ENCODE measurements around the gene PRKCSH.

The PRKCSH gene

DNA sequence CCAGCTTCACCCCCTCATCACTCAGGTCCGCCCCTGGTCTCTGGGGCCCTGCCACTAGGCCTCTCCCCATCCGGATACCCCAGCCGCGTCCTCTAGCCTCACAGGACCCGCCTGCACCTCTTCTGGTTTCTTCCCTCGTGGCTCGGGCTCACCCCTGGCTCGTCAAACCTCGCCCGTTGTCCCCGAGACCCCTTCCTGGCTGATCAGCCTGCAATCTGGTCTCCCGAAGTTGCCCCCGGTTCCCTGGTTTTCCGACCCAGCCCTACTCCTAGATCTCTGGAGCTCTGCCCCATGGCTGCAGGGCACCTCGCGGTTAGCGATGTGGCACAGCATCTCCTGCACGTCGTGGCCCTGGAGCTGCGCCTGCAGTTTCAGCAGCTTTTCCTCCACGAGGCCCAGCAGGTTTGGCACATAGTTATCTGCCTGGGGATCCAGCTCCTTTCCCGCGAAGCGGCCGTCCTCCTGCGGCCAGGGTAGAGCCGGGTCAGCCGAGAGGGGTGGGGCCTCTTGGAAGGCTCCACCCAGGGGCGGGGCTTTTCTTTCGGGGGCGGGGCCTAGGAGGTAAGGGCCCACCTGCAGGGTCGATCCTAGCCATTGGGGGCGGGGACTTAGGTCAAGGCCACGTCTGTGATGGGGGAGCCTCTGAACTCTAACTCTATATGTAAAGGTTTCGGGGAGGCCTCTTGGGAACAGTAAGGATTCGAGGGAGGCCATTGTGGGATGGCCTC, 13.9 kb upstream of the PRKCSH start:
- Histone ChIP-seq H3K79me2 (ENCODE audit: low read length) (no peaks in the 10 kb centered on the region), H3K9ac (ENCODE audit: low read length) (no peak overlapping the region), H3K27ac (ENCODE audit: low read length) (no peak overlapping the region), H3K27me3 (ENCODE audit: low read depth, low read length) (0 out of 2 replicates have a peak, but pooled peaks cover 6% of the 10 kb centered on the region), H4K20me1 (ENCODE audit: insufficient read depth, low read length) (no peaks in the 10 kb centered on the region), H3K36me3 (replicated peaks; ENCODE audit: low read depth, low read length) (no peaks in the 10 kb centered on the region), H3K9me3 (ENCODE audit: insufficient read depth, low read length) (no peaks in the 10 kb centered on the region), H3K4me3 (ENCODE audit: low read length) (peak overlapping the region; percentile 58), H3K4me1 (ENCODE audit: low read length) (peaks cover 9% of the 10 kb centered on the region), H2AFZ (ENCODE audit: low read depth, low read length) (peak overlapping the region; percentile 10; the same call in 1 of the 2 replicates), H3K4me2 (ENCODE audit: low read length) (peak overlapping the region; percentile 55)
- no peak for TF ChIP-seq EZH2phosphoT487 (IDR thresholded peaks at IDR 0.05; ENCODE audit: low read depth)
- TF ChIP-seq, protein P1, sequence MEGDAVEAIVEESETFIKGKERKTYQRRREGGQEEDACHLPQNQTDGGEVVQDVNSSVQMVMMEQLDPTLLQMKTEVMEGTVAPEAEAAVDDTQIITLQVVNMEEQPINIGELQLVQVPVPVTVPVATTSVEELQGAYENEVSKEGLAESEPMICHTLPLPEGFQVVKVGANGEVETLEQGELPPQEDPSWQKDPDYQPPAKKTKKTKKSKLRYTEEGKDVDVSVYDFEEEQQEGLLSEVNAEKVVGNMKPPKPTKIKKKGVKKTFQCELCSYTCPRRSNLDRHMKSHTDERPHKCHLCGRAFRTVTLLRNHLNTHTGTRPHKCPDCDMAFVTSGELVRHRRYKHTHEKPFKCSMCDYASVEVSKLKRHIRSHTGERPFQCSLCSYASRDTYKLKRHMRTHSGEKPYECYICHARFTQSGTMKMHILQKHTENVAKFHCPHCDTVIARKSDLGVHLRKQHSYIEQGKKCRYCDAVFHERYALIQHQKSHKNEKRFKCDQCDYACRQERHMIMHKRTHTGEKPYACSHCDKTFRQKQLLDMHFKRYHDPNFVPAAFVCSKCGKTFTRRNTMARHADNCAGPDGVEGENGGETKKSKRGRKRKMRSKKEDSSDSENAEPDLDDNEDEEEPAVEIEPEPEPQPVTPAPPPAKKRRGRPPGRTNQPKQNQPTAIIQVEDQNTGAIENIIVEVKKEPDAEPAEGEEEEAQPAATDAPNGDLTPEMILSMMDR (IDR thresholded peaks at IDR 0.05; ENCODE audit: low read depth, low read length), result no peak

DNA sequence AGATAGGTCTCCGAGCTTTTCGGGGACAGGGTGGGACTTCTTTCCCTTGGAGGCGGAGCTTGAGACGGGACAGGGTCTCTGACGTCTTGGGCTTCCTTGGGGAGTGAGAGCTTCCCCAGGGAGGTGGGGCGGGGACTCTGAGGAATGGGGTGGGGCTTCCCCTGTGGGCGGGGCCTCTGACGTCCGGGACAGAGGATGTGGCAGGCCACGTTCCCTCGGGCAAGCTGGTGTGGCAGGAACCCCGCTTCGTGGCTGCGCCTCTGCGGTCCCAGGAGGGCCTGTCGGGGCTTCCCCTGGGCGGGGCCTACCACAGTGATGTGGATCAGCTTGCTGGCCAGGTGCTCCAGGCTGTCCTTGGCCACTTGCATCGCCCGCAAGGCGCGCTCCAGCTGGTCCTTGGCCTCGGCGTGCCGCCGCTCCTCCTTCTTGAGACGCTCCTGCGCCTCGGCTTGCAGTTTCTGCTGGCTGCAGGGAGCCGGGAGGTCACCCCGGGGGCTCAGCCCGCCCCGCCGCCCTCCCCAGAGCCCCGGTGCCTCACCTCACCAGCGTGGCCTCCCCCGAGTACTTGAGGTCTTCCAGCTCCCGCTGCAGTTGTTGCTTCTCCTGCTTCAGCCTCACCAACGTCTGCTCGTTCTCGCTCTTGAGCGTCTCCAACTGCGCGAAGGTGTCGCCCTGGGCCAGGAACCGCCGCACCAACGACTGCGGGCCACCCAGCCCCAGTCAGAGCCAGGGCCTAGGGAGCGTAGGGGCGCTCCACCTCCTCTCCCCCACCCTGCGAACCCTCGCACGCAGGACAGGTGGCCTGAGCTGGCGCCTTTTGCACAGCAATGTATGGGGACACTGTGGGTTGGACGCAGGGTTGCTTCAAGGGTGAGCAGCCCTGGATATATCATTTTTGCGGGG, 13.0 kb upstream of the PRKCSH start:
- TF ChIP-seq EZH2phosphoT487 (IDR thresholded peaks at IDR 0.05; ENCODE audit: low read depth), result no peak
- TF ChIP-seq, protein P1 (IDR thresholded peaks at IDR 0.05; ENCODE audit: low read depth, low read length), result no peak
- 0 out of 2 replicates have a peak, but pooled peaks cover 6% of the 10 kb centered on the region for H3K27me3 ChIP-seq (ENCODE audit: low read depth, low read length)
- no peaks in the 10 kb centered on the region for H3K79me2 ChIP-seq (ENCODE audit: low read length)
- peak overlapping the region; percentile 10; the same call in 1 of the 2 replicates for H2AFZ ChIP-seq (ENCODE audit: low read depth, low read length)
- peak overlapping the region; percentile 58 for H3K4me3 ChIP-seq (ENCODE audit: low read length)
- peaks cover 9% of the 10 kb centered on the region for H3K4me1 ChIP-seq (ENCODE audit: low read length)
- H3K9ac ChIP-seq (ENCODE audit: low read length), result no peak overlapping the region
- H3K36me3 ChIP-seq (replicated peaks; ENCODE audit: low read depth, low read length), result no peaks in the 10 kb centered on the region
- no peaks in the 10 kb centered on the region for H4K20me1 ChIP-seq (ENCODE audit: insufficient read depth, low read length)
- peak overlapping the region; percentile 55 for H3K4me2 ChIP-seq (ENCODE audit: low read length)
- H3K9me3 ChIP-seq (ENCODE audit: insufficient read depth, low read length), result no peaks in the 10 kb centered on the region
- H3K27ac ChIP-seq (ENCODE audit: low read length), result no peak overlapping the region

DNA sequence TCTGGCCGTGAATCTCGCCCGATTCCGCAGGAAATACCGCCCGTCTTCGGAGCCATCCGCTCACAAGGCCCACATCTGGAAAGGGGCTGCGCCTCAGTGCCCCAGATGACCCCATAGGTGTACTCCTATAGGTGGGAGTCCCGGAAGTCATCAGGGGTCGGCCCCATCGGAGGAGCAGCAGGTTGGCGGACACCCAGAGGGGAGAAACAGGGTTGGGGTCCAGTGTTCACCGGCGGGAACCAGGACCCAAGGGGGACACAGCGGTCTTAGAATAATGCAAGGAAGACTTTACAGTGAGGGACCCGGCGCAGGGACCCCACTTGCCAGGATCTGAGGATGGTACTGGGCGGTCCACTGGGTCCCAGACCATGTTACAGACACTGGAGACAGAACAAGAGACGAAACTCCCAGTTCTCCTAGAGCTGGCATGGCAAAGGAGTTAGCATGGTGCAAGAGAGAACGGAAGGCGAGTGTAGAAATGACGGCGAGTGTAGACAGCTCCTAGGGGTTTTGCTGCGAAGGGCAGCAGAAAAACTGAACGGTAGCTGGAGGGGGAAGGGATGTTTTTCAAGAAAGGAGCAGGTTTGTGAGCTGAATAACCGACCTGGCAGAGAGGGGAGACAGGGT, 12.2 kb upstream of the PRKCSH start:
- Histone ChIP-seq H3K9me3 (ENCODE audit: insufficient read depth, low read length) (no peaks in the 10 kb centered on the region), H3K4me1 (ENCODE audit: low read length) (peaks cover 9% of the 10 kb centered on the region), H3K9ac (ENCODE audit: low read length) (no peak overlapping the region), H3K36me3 (replicated peaks; ENCODE audit: low read depth, low read length) (no peaks in the 10 kb centered on the region), H3K27ac (ENCODE audit: low read length) (no peak overlapping the region), H3K79me2 (ENCODE audit: low read length) (no peaks in the 10 kb centered on the region), H3K4me3 (ENCODE audit: low read length) (no peak overlapping the region), H4K20me1 (ENCODE audit: insufficient read depth, low read length) (no peaks in the 10 kb centered on the region), H3K4me2 (ENCODE audit: low read length) (no peak overlapping the region), H2AFZ (ENCODE audit: low read depth, low read length) (no peak overlapping the region), H3K27me3 (ENCODE audit: low read depth, low read length) (0 out of 2 replicates have a peak, but pooled peaks cover 6% of the 10 kb centered on the region)
- TF ChIP-seq, protein P1 (IDR thresholded peaks at IDR 0.05; ENCODE audit: low read depth, low read length), result no peak

Measured in OCI-LY3 (cell line).